NCI-H510A treated with DMSO at 0.1 percent for 48 hours (cell line): ENCODE data around the gene ITGA1.
"Not testable (repeated sequence)": the region's sequence is repeated elsewhere in the genome, so short reads cannot be mapped to it uniquely, and the experiment has no call there.

Experiments
- DNase-seq: peaks from one replicate; lab custom pipeline; 2025; lab: John Stamatoyannopoulos, UW

Gene ITGA1

DNA sequence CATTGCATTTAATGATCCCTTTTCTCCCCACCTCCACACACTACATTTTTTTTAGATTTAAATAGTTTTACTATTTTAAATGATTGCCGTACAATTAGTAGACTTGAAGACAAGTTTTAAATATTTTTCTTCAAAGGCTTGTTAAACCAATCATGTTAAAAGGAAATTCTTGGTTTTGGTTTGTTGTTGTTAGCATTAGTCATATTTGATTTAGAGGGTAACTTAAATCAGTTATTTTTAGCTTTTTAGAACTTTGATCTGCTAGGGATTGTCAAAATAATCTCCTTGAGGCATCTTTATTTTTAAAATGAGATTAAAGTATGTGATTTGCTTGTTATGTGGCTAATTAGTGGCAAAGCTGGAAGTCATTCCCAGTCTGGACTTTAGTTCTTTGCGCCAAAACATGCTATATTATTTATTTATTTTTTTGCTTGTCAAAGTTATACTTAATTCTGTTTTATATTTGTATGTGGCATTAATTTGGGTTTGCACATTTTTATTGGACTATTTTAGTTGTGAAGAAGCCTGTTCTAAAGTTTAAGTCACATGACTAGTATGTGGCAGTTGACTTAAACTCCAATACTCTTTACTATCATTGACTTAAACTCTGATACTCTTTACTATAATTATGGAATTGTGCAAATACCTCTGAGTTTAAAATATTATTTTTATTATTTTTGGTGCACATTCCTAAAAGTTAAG, 14.7 kb downstream of the ITGA1 start:
- no peak for DNase-seq

GRCh38 chr5:52802974-52803336, 15.2 kb downstream of the ITGA1 start:
- DNase-seq, result no peak

- DNase-seq, result no peak
Measured at GRCh38 chr5:52804387-52804791, 16.7 kb downstream of the ITGA1 start.

GRCh38 chr5:52804981-52805380, 17.3 kb downstream of the ITGA1 start:
- no peak for DNase-seq

DNA sequence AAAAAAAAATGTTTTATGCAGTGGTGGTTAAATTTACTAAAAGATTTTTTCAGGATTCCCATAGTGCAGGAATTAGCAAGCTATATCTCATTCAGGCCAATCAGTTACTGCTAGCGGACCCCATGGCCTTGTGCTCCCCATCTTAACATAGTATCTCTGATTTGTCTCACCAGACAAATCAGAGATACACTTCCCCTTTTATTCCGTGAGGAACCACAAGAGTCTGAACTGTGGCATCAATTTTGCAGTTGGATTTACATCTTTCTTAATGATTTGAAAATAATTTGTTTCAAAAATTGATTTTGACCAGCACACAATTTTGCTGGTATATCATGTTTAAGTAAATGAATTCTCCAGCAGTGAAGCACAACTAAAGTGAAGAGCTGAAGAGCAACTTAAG, 17.9 kb downstream of the ITGA1 start:
- no peak for DNase-seq

DNA sequence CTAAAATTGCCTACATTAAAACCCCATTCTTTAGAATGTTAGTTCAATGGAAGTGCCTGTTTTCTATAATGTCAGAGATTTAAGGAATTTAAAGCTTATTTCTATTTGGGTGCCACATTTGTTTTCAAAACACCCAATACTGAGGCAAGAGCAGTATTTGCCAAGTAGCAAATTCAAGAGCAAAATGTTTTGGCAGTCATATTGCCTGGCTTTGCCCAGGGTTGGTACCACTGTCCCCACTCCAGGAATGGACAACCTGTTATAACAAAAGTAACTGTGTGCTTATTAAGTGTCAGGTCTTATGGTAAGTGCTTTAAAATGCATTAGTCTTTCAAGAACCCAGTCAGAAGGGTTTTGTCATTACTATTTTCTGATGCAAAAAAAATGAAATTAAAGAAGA, 19.3 kb downstream of the ITGA1 start:
- DNase-seq, result no peak

GRCh38 chr5:52807723-52808122, 20.0 kb downstream of the ITGA1 start:
- DNase-seq, result no peak

DNA sequence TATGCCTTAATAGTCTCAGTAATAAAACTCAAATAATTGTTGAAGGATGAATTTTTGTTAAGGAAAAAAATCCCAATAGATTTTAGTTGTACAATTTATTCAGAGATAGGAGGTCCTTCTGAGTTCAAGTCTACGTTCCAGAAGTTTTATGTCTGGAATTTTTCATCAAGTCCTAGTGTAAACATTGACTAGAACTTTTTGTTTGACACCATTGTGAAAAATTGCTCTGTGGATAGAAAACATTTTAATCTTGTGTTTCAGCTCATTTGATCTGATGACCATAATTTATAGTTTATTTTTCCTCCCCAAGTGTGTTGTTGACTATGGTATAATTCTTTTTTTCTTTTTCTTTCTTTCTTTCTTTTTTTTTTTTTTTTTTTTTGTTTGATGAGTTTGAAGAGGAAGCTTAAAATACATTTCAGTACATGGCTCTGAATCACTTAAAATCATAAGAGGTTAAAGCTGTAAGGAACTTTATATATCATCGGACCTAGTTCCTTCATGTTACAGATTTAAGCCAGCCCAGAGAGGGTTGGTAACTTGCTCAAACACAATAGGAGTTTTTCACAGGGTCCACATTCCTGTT, 20.7 kb downstream of the ITGA1 start:
- DNase-seq, result no peak

- DNase-seq, result no peak
Measured at GRCh38 chr5:52809884-52810283, 22.2 kb downstream of the ITGA1 start.

GRCh38 chr5:52810426-52810825, 22.7 kb downstream of the ITGA1 start:
- DNase-seq, result no peak

DNA sequence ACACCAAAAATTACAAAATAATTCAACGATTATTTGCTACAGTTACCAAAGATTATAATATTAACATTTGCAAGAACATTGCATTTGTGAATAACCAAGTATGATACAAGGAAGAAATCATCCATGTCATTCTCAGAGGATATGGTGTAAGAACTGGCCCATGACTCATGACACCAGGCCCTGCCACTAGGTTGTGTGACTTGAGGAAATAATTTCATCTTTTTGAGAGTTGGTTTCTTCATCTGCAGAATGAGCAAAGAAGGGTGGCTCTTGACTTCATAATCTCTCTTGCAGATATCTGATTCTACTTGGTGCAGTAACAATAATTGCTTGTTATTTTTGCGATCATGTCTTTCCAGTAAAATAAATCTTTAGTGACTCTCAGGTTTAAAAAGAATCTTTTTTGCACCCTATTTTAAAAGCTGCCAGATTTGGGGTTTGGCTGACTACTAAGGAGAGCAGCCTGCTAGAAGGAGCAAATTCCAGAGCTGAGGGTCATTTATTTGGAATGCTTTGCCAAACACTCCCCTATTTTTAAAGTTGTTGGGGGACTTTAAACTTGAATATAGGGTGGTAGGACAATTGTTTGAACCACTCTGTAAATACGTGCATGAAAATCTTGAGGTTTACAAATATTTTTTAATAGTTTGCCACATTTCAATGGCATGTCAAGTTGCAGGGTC, 23.5 kb downstream of the ITGA1 start:
- no peak for DNase-seq

DNA sequence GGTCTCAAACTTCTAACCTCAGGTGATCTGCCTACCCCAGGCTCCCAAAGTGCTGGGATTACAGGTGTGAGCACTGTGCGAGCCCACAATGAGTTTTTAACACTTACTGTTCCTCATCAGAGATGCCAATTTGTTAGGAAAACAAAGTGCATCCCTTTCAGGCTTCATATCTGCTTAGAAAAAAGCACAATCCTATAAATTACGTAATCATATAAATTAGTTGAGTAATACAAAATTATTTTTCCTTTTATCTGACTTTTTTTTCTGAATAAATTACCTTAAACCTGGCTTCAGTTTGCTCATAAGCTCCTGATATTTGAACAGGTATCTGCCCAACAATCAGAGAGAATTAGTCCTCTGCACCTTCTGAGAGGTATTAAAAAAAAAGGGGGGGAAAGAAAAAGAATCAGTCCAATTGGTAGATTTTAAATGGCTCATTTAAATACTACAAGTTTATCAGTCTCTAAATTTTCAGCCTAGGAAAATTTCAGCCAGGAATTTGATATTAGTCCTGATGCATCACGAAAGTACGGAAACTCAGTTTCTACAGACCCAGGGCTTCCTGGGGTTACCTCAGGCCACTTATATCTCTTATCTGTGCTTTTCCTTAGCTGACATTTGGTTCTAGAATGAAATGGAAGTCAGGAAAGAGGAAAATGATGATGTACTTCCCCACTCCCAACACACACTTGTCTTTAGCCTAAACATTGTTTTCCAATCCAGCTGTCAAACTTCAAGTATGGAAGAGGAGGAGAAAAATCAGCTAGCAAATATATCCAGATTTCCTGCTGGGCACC, 26.8 kb downstream of the ITGA1 start:
- no peak for DNase-seq

DNA sequence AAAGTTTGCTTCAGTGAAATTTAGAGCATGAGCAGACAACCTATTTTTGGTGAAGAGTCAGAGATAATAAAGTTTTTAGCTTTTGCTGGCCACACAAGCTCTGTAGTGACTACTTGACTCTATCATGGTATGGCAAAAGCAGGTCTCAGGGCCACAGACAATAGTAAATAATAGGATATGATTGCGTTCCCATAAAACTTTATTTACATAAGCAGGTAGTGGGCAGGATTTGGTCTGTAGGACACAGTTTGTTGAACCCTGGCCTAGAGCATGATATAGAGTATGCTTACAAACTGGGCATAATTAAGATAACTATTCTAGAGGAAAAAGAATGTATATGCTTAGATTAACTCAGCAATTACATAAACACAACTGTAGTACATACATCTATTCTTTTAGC, 30.1 kb downstream of the ITGA1 start:
- no peak for DNase-seq

- DNase-seq, result no peak
Measured at GRCh38 chr5:52818360-52818759, 30.6 kb downstream of the ITGA1 start.

DNA sequence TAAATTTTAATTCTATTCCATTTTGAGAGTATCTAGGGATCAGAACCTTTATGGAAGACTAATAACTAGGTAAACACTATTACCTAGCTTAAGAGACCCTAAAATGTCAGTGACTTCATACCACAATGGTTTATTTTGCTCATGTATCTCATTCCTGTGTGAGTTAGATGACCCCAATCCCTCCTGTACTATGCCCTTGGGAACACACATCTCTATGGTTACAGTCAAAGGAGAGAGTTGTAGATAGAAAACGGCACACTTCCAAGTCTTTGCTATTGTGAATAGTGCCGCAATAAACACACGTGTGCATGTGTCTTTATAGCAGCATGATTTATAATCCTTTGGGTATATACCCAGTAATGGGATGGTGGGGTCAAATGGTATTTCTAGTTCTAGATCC, 31.1 kb downstream of the ITGA1 start:
- not testable (repeated sequence) for DNase-seq

- DNase-seq, result no peak
Measured at GRCh38 chr5:52821901-52822300, 34.2 kb downstream of the ITGA1 start.

GRCh38 chr5:52822437-52822836, 34.7 kb downstream of the ITGA1 start:
- DNase-seq, result no peak

GRCh38 chr5:52824827-52825226, 37.1 kb downstream of the ITGA1 start:
- no peak for DNase-seq

DNA sequence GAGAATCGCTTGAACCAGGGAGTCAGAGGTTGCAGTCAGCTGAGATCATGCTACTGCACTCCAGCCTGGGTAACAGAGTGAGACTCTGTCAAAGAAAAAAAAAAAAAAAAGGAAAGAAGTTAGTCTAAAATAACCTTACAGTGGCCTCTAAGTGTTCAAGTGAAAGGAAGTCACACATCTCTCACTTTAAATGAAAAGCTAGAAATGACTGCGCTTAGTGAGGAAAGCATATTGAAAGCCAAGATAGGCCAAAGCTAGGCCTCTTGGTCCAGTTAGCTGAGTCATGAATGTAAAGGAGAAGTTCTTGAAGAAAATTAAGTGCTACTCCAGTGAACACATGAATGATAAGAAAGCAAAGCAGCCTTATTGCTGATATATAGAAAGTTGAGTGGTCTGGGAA, 38.1 kb downstream of the ITGA1 start:
- DNase-seq, result no peak

- no peak for DNase-seq
Measured at GRCh38 chr5:52827815-52828214, 40.1 kb downstream of the ITGA1 start.

GRCh38 chr5:52829664-52830063, 41.9 kb downstream of the ITGA1 start:
- no peak for DNase-seq

- no peak for DNase-seq
Measured at GRCh38 chr5:52830650-52831049, 42.9 kb downstream of the ITGA1 start.
